Activated CD8-positive, alpha-beta memory T cell treated with anti-CD3 and anti-CD28 coated beads for 1 hour (primary cell): ENCODE measurements around the gene CDR2.
"Not testable (repeated sequence)": the region's sequence is repeated elsewhere in the genome, so short reads cannot be mapped to it uniquely, and the experiment has no call there.

Experiments
- DNase-seq, 2 donors: peaks; one replicate each; pipeline ENCODE4 v3.0.0-alpha.2; 2020; ENCODE audit warnings: low read depth in 1 of 2; ENCODE audit errors: extremely low read depth in 1 of 2

The CDR2 gene

DNA sequence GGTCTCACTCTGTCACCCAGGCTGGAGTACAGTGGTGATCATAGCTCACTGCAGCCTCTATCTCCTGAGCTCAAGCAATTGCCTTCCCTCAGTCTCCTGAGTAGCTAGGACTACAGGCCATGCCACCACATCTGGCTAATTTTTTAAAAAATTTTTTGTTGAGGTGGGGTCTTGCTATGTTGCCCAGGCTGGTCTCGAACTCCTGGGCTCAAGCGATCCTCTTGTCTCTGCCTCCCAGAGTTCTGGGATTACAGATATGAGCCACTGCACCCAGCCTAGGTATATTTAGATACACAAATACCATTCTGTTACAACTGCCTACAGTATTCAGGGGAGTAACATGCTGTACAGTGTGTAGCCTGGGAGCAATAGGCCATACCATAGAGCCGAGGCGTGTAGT, 62.9 kb downstream of the CDR2 start:
- DNase-seq = no peak

GRCh38 chr16:22308824-22309520, 65.4 kb downstream of the CDR2 start:
- DNase-seq = no peak

DNA sequence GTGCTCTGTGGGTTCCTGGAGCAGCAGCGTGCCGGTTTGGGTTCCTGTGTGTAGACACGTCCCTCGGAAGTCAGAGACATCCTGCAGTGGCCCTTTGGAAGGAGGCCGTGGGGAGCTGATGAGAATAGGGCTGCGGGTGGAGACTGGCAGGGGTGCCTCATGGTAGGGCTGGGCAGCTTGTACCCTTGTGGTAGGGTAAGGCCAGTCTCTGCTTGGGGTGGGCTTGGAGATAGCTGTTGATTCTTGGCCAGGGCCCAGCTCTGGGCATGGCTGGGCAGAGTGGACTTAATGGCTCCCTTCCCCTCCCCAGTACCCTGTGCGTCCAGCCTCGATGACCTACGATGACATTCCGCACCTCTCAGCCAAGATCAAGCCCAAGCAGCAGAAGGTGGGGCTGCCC, 66.6 kb downstream of the CDR2 start:
- no peak for DNase-seq

DNA sequence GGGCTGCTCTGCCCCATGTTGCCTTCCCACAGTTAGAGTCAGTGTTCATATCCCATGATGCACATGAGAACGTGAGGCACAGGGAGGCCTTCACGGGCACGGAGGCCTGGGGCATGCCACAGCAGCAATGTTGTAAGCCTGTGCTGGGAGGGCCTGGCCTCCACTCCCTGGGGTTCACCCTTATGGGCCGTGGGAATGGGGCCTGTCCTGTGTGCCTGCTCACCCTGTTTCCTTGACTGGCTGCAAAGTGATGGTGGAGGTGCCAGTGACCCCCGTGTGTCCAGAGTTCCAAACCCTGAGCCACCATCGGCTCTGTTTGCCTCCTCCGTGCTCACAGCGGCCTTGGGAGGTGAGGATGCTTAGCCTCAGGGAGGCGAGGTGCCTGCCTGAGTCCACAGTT, 67.6 kb downstream of the CDR2 start:
- DNase-seq = no peak

DNA sequence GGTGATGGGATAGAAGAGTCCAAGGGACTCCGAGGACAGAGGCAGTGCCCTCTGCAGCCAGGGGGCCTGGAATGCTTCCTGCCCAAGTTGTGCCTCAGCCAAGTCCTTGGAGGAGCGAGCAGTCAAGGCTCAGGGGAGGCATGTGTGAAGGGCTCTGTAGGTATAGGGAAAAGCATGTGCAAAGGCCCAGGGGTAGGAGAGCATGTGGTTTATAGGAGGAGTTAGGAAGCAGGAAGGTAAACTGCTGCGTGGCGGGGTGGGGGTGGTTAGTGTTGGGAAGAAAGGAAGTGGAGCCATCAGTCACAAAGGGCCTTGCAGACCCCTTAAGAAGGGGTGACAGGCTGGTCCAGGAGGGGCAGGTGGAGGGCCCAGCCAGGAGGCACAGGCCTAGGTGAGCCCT, 70.0 kb downstream of the CDR2 start:
- DNase-seq = no peak

GRCh38 chr16:22302776-22303363, 71.5 kb downstream of the CDR2 start:
- no peak for DNase-seq

GRCh38 chr16:22301423-22301822, 73.0 kb downstream of the CDR2 start:
- DNase-seq = not testable (repeated sequence)

DNA sequence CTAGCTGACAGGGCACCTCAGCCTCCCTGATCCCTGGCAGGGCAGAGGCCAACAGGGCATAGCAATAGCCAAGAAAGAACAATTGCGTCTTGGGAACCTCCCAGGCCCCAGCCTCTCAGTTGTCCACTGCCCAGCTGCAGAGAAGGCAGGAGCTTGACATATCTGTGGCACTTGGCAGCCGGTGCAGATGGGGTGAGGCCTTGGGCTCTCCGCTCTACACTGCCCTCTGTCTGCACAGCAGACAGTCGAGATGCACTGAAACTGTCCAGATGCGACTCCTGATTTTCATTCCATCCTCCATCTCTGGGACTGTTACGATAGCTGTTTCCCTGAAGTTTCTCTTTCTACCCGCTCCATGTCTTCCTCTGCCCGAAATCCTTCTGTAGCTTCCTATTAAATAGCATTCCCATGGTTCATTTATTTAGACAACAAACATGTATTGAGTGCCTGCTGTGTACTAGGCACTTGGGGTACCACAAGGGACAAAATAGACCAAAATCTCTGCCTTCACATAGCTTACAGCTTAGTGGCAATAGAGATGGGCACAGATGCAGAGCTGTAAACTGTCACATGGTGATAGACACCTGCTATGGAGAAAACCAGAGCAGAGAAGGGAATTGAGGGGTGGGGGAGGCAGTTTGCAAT, 73.9 kb downstream of the CDR2 start:
- DNase-seq = peak in 1 of 2 donors; percentile 20

DNA sequence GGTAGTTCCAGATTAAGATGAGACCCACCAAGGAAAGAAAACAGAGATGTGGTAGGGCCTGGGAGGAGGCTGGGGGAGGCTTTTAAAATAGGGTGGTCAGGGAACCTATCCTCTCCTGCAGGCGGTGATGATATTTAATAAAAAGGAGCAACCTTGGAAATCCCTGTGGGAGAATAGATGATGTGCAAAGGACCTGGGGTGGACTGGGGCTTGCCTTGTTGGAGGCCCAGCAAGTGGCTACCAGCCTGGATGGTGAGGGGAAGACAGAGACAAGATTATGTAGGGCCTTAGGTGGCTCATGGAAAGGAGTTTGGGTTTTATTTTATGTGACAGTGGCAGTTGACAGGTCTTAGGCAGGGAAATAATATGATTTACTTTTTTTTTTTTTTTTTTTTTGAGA, 75.4 kb downstream of the CDR2 start:
- no peak for DNase-seq

- DNase-seq = peak; percentile 42 to 48
These were observed 76.3 kb downstream of the CDR2 start for GRCh38 chr16:22297871-22298733.

- DNase-seq = peak; percentile 98 to 100
These were observed 77.1 kb downstream of the CDR2 start, which contains the start of gene POLR3E for GRCh38 chr16:22297114-22297870. POLR3E (plus strand) TSS chr16:22297409; CDS start chr16:22302969, 5,560 bp downstream.

DNA sequence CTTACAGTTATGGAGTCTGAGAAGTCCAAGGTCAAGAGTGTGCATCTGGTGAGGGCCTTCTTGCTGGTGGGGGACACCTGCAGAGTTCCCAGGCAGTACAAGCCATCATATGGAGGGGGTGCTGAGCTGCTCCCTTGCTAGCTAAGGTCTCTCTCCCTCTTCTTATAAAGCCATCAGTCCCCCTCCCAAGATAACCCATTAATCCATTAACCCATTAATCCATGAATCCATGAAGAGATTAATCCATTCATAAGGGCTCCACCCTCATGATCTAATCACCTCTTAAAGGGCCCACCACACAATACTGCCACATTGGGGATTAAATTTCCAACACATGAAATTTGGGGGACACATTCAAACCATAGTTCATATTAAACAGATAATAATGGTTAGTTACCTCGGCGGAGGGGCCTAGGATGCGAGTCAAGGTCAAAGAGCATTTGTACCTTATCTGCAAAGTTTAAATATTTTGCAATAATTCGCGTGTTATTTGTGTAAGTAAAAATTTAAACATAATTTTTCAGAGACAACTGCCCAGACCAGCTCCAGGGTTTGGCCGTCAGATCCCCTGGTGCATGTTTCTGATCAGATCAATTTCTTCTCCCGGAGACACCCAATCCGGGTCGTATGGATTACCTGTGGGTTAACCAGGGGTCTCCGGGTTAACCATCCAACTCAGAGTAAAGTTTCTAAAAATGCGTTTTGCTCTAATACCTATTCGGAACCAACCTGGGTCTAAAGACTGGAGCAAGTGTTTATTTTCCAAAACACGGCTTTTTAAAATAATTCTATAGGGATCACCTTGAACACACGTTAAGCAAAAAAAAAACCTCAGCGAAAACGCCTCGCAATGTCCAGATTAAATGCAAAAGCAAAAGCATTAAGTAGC, 78.0 kb downstream of the CDR2 start:
- no peak for DNase-seq
